GM23248 (cell line): ENCODE data around the gene ARMH3.

Experiments
- EZH2 ChIP-seq: fragments of 200-600 bp; sonication (generic); IDR thresholded peaks from 2 replicates; pipeline ENCODE4 v1.6.1; 2018; ENCODE audit warnings: antibody characterized with exemption, mild to moderate bottlenecking; ENCODE audit not compliant: insufficient read depth, poor library complexity, severe bottlenecking
- EZH2phosphoT487 ChIP-seq: fragments of 200-600 bp; sonication (generic); IDR thresholded peaks from 2 replicates; pipeline ENCODE4 v1.6.1; 2018; ENCODE audit warnings: antibody characterized with exemption, moderate library complexity, mild to moderate bottlenecking, low read depth; ENCODE audit not compliant: insufficient read depth

DNA sequence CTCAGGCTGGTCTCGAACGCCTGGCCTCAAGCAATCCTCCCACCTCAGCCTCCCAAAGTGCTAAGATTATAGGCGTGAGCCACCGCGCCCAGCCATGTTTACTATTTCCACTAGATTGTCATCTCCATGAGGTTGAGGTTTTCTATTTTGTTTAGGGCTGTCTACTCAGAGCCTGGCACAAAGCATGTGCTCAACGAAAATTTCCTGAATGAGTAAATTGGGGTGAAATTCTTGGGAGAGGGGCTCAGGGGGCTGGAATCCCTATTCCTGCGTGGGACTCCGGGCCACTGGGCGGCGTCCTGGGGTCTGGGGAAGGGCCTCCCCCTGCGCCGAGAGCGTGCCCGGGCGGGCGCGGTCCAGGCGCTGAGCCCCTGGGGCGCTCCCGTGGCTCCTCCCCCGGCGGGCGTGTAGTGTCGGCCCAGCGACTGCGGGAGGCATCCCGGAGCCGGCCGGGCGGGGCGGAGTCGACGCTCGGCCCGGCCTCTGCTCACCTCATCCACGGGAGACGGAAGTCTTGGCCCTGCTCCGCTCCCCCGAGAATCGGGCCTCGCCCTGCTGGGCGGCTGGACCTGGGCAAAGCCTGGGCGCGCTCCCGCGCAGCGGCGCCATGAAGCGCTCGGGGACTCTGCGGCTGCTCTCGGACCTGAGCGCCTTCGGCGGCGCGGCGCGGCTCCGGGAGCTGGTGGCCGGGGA, 9.0 kb upstream of the ARMH3 start, which contains the start of gene HPS6:
- no peak for TF ChIP-seq EZH2
- no peak for TF ChIP-seq EZH2phosphoT487
